ENCODE measurements around the gene EHF.

The EHF gene

GRCh38 chr11:34602245-34602644 lies 18.6 kb upstream of the EHF start:
- Histone ChIP-seq H3K27ac (no peak overlapping the region), H3K36me3 (no peaks in the 10 kb centered on the region), H3K27me3 (no peaks in the 10 kb centered on the region), H3K4me1 (peaks cover 0 to 8% (median 0%) of the 10 kb centered on the region in 4 donors), H3K4me3 (no peak overlapping the region), H3K9me3 (no peaks in the 10 kb centered on the region)
- TF ChIP-seq CTCF (IDR thresholded peaks at IDR 0.05), result no peak
- no peak for DNase-seq
- intact Hi-C loops (cut with DNase I; ENCODE audit: low total_unique reads), result no loop called here

GRCh38 chr11:34603129-34604001 lies 17.5 kb upstream of the EHF start:
- no peak for TF ChIP-seq CTCF (IDR thresholded peaks at IDR 0.05)
- no peak for DNase-seq
- no peak overlapping the region for H3K4me3 ChIP-seq
- H3K27me3 ChIP-seq, result no peaks in the 10 kb centered on the region
- peaks cover 0 to 8% (median 0%) of the 10 kb centered on the region in 4 donors for H3K4me1 ChIP-seq
- H3K36me3 ChIP-seq, result no peaks in the 10 kb centered on the region
- no peaks in the 10 kb centered on the region for H3K9me3 ChIP-seq
- intact Hi-C loops (cut with DNase I; ENCODE audit: low total_unique reads), result no loop called here
- H3K27ac ChIP-seq, result no peak overlapping the region

- Histone ChIP-seq H3K4me3 (no peak overlapping the region), H3K9me3 (no peaks in the 10 kb centered on the region), H3K36me3 (no peaks in the 10 kb centered on the region), H3K27me3 (no peaks in the 10 kb centered on the region), H3K4me1 (peaks cover 0 to 8% (median 0%) of the 10 kb centered on the region in 4 donors), H3K27ac (no peak overlapping the region)
- intact Hi-C loops (cut with DNase I; ENCODE audit: low total_unique reads), result no loop called here
- TF ChIP-seq CTCF (IDR thresholded peaks at IDR 0.05), result no peak
- DNase-seq, result no peak
These were observed 16.7 kb upstream of the EHF start for GRCh38 chr11:34604145-34604544.

- intact Hi-C loops (cut with DNase I; ENCODE audit: low total_unique reads), result no loop called here
- no peak overlapping the region for H3K27ac ChIP-seq
- no peak for TF ChIP-seq CTCF (IDR thresholded peaks at IDR 0.05)
- no peaks in the 10 kb centered on the region for H3K9me3 ChIP-seq
- peaks cover 0 to 8% (median 0%) of the 10 kb centered on the region in 4 donors for H3K4me1 ChIP-seq
- DNase-seq, result no peak
- H3K27me3 ChIP-seq, result no peaks in the 10 kb centered on the region
- H3K36me3 ChIP-seq, result no peaks in the 10 kb centered on the region
- H3K4me3 ChIP-seq, result no peak overlapping the region
These were observed 16.0 kb upstream of the EHF start for GRCh38 chr11:34604911-34605310.

GRCh38 chr11:34605481-34606325 lies 15.2 kb upstream of the EHF start:
- Histone ChIP-seq H3K4me3 (no peak overlapping the region), H3K4me1 (peaks cover 0 to 5% (median 0%) of the 10 kb centered on the region in 4 donors), H3K27me3 (no peaks in the 10 kb centered on the region), H3K9me3 (no peaks in the 10 kb centered on the region), H3K36me3 (no peaks in the 10 kb centered on the region), H3K27ac (no peak overlapping the region)
- no peak for DNase-seq
- intact Hi-C loops (cut with DNase I; ENCODE audit: low total_unique reads), result no loop called here
- TF ChIP-seq CTCF (IDR thresholded peaks at IDR 0.05), result no peak

Data from tibial artery (tissue), 4 donors.